Loucy (cell line): Measurements from ENCODE around the gene PRSS21.
A peak's percentile ranks its signal among the peaks of the same experiment; 100 is the strongest.

Experiments used
- H2AFZ ChIP-seq: fragments of 200-600 bp; sonication (generic); 2 replicates; pipeline ENCODE4 v1.6.0; 2016; ENCODE audit warnings: antibody characterized with exemption, mild to moderate bottlenecking, low read length, moderate library complexity
- H3F3A ChIP-seq: fragments of 200-600 bp; 2 replicates; pipeline ENCODE4 v1.6.0; 2016; ENCODE audit warnings: antibody characterized with exemption, low read depth, mild to moderate bottlenecking
- H3K27me3 ChIP-seq: fragments of 200-600 bp; sonication (generic); 2 replicates; pipeline ENCODE4 v1.6.1; 2014; ENCODE audit warnings: low read length, mild to moderate bottlenecking; ENCODE audit not compliant: insufficient read depth, poor library complexity, severe bottlenecking
- H3K36me3 ChIP-seq: fragments of 200-600 bp; sonication (generic); 2 replicates; pipeline ENCODE4 v1.6.1; 2016; ENCODE audit warnings: low read length; ENCODE audit not compliant: insufficient read depth
- H3K4me1 ChIP-seq: fragments of 200-600 bp; sonication (generic); 2 replicates; pipeline ENCODE4 v1.5.1; 2014; ENCODE audit warnings: low read length, mild to moderate bottlenecking; ENCODE audit not compliant: insufficient read depth, poor library complexity, severe bottlenecking
- H3K4me2 ChIP-seq: fragments of 200-600 bp; sonication (generic); 2 replicates; pipeline ENCODE4 v1.6.0; 2014; ENCODE audit warnings: antibody characterized with exemption, low read length, low read depth, mild to moderate bottlenecking; ENCODE audit not compliant: poor library complexity, severe bottlenecking
- H3K4me3 ChIP-seq: fragments of 200-600 bp; sonication (generic); 2 replicates; pipeline ENCODE4 v1.5.1; 2014; ENCODE audit warnings: low read length, mild to moderate bottlenecking, mixed read lengths; ENCODE audit not compliant: poor library complexity, severe bottlenecking
- H3K79me2 ChIP-seq: fragments of 200-600 bp; sonication (generic); 2 replicates; pipeline ENCODE4 v1.6.1; 2014; ENCODE audit warnings: low read length; ENCODE audit not compliant: insufficient read depth
- H3K9ac ChIP-seq: fragments of 200-600 bp; sonication (generic); 2 replicates; pipeline ENCODE4 v1.6.0; 2014; ENCODE audit warnings: mild to moderate bottlenecking, low read depth, low read length, moderate library complexity; ENCODE audit not compliant: poor library complexity, severe bottlenecking
- H3K9me2 ChIP-seq: fragments of 200-600 bp; sonication (generic); replicated peaks from 2 replicates; pipeline ENCODE4 v1.6.1; 2016; ENCODE audit warnings: low read depth, low read length, mixed read lengths
- H3K9me3 ChIP-seq: fragments of 200-600 bp; sonication (generic); 2 replicates; pipeline ENCODE4 v1.6.1; 2014; ENCODE audit warnings: mild to moderate bottlenecking, antibody characterized with exemption, low read length, low read depth; ENCODE audit not compliant: insufficient read depth
- H4K20me1 ChIP-seq: fragments of 200-600 bp; sonication (generic); 2 replicates; pipeline ENCODE4 v1.6.0; 2014; ENCODE audit warnings: antibody characterized with exemption, low read length, mild to moderate bottlenecking; ENCODE audit not compliant: insufficient read depth, poor library complexity, severe bottlenecking
- CTCF ChIP-seq: fragments of 200-600 bp; sonication (generic); conservative IDR thresholded peaks from 2 replicates; pipeline ENCODE4 v1.5.1; 2014; ENCODE audit warnings: mild to moderate bottlenecking, antibody characterized with exemption, low read length
- EZH2phosphoT487 ChIP-seq: fragments of 200-600 bp; IDR thresholded peaks from 2 replicates; pipeline ENCODE4 v1.6.1; 2018; ENCODE audit warnings: antibody characterized with exemption, mild to moderate bottlenecking, moderate library complexity, borderline replicate concordance

PRSS21 gene

GRCh38 chr16:2835638-2836493, 18.8 kb downstream of the PRSS21 start:
- TF ChIP-seq EZH2phosphoT487 (no peak), CTCF (no peak)
- Histone ChIP-seq H3K4me2 (no peak overlapping the region), H3K79me2 (no peaks in the 10 kb centered on the region), H3K9me2 (no peaks in the 10 kb centered on the region), H3K4me3 (no peak overlapping the region), H3K27me3 (no peaks in the 10 kb centered on the region), H2AFZ (no peak overlapping the region), H3F3A (no peaks in the 10 kb centered on the region), H3K9me3 (no peaks in the 10 kb centered on the region), H4K20me1 (no peaks in the 10 kb centered on the region), H3K36me3 (no peaks in the 10 kb centered on the region), H3K9ac (no peak overlapping the region), H3K4me1 (no peaks in the 10 kb centered on the region)

- H3K27me3 ChIP-seq: no peaks in the 10 kb centered on the region
- H3K79me2 ChIP-seq: no peaks in the 10 kb centered on the region
- no peaks in the 10 kb centered on the region for H4K20me1 ChIP-seq
- no peaks in the 10 kb centered on the region for H3F3A ChIP-seq
- no peak overlapping the region for H3K9ac ChIP-seq
- H3K9me3 ChIP-seq: no peaks in the 10 kb centered on the region
- no peak for TF ChIP-seq CTCF
- TF ChIP-seq EZH2phosphoT487: no peak
- no peak overlapping the region for H3K4me2 ChIP-seq
- no peak overlapping the region for H3K4me3 ChIP-seq
- no peaks in the 10 kb centered on the region for H3K36me3 ChIP-seq
- no peak overlapping the region for H2AFZ ChIP-seq
- H3K4me1 ChIP-seq: no peaks in the 10 kb centered on the region
- no peaks in the 10 kb centered on the region for H3K9me2 ChIP-seq
Observed at GRCh38 chr16:2836646-2837508, 19.8 kb downstream of the PRSS21 start.

GRCh38 chr16:2838928-2839327, 21.9 kb downstream of the PRSS21 start:
- Histone ChIP-seq H3K4me3 (no peak overlapping the region), H3K9me3 (no peaks in the 10 kb centered on the region), H3K9me2 (no peaks in the 10 kb centered on the region), H3K4me1 (no peaks in the 10 kb centered on the region), H3F3A (no peaks in the 10 kb centered on the region), H3K4me2 (no peak overlapping the region), H2AFZ (no peak overlapping the region), H3K36me3 (no peaks in the 10 kb centered on the region), H3K79me2 (no peaks in the 10 kb centered on the region), H3K27me3 (no peaks in the 10 kb centered on the region), H4K20me1 (no peaks in the 10 kb centered on the region), H3K9ac (no peak overlapping the region)
- TF ChIP-seq EZH2phosphoT487 (no peak), CTCF (peak; percentile 69)
